ENCODE data around the gene ENAM. TPM values are rescaled to one million over a fixed set of nuclear protein-coding genes. Genes with fewer than 3 reads are reported as not detected.

ENAM gene
- total and polyA plus RNA-seq, 2 experiments from 2014 or later, result not detected

DNA sequence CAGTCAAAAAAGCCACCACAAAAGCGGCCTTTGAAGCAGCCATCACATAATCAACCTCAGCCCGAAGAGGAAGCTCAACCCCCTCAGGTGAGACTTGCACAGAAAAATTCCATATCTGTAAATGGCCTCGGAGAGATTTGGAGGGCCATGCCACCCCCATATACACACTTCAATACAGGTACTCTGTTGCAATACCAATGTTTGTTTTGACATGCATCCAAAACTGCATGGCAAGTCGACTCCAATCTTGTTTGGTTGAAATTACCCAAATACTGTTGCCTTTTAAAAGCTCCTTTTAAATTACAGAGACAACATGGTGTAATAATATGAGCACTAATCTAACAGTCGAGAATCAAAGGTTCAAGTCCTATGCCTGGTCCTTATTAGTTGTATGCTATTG is 5.9 kb downstream of the ENAM start:
- no peak overlapping the region for H3K4me2 ChIP-seq
- DNase-seq (ENCODE audit: low spot score) (no peak), ATAC-seq (no peak)
- Mint-ChIP-seq H3K4me3 (no peak overlapping the region), H3K27me3 (ENCODE audit: insufficient read depth, low read depth, poor library complexity) (peaks cover 3% of the 10 kb centered on the region), H3K36me3 (ENCODE audit: low read depth) (no peaks in the 10 kb centered on the region), H3K4me1 (no peaks in the 10 kb centered on the region), H3K9me3 (no peaks in the 10 kb centered on the region), H3K27ac (no peak overlapping the region)
- TF ChIP-seq, protein P1, sequence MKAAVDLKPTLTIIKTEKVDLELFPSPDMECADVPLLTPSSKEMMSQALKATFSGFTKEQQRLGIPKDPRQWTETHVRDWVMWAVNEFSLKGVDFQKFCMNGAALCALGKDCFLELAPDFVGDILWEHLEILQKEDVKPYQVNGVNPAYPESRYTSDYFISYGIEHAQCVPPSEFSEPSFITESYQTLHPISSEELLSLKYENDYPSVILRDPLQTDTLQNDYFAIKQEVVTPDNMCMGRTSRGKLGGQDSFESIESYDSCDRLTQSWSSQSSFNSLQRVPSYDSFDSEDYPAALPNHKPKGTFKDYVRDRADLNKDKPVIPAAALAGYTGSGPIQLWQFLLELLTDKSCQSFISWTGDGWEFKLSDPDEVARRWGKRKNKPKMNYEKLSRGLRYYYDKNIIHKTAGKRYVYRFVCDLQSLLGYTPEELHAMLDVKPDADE (IDR thresholded peaks at IDR 0.05), result no peak
- TF ChIP-seq NANOG (IDR thresholded peaks at IDR 0.05; ENCODE audit: borderline replicate concordance) (no peak), CREB1 (CRISPR knock-in tag; IDR thresholded peaks at IDR 0.05; ENCODE audit: low read depth) (no peak), EZH2phosphoT487 (IDR thresholded peaks at IDR 0.05; ENCODE audit: unreplicated experiment) (no peak), POLR2AphosphoS5 (IDR thresholded peaks at IDR 0.05; ENCODE audit: low read depth) (no peak), JUNB (IDR thresholded peaks at IDR 0.05; ENCODE audit: unreplicated experiment) (no peak)
- TF ChIP-seq, protein P2, sequence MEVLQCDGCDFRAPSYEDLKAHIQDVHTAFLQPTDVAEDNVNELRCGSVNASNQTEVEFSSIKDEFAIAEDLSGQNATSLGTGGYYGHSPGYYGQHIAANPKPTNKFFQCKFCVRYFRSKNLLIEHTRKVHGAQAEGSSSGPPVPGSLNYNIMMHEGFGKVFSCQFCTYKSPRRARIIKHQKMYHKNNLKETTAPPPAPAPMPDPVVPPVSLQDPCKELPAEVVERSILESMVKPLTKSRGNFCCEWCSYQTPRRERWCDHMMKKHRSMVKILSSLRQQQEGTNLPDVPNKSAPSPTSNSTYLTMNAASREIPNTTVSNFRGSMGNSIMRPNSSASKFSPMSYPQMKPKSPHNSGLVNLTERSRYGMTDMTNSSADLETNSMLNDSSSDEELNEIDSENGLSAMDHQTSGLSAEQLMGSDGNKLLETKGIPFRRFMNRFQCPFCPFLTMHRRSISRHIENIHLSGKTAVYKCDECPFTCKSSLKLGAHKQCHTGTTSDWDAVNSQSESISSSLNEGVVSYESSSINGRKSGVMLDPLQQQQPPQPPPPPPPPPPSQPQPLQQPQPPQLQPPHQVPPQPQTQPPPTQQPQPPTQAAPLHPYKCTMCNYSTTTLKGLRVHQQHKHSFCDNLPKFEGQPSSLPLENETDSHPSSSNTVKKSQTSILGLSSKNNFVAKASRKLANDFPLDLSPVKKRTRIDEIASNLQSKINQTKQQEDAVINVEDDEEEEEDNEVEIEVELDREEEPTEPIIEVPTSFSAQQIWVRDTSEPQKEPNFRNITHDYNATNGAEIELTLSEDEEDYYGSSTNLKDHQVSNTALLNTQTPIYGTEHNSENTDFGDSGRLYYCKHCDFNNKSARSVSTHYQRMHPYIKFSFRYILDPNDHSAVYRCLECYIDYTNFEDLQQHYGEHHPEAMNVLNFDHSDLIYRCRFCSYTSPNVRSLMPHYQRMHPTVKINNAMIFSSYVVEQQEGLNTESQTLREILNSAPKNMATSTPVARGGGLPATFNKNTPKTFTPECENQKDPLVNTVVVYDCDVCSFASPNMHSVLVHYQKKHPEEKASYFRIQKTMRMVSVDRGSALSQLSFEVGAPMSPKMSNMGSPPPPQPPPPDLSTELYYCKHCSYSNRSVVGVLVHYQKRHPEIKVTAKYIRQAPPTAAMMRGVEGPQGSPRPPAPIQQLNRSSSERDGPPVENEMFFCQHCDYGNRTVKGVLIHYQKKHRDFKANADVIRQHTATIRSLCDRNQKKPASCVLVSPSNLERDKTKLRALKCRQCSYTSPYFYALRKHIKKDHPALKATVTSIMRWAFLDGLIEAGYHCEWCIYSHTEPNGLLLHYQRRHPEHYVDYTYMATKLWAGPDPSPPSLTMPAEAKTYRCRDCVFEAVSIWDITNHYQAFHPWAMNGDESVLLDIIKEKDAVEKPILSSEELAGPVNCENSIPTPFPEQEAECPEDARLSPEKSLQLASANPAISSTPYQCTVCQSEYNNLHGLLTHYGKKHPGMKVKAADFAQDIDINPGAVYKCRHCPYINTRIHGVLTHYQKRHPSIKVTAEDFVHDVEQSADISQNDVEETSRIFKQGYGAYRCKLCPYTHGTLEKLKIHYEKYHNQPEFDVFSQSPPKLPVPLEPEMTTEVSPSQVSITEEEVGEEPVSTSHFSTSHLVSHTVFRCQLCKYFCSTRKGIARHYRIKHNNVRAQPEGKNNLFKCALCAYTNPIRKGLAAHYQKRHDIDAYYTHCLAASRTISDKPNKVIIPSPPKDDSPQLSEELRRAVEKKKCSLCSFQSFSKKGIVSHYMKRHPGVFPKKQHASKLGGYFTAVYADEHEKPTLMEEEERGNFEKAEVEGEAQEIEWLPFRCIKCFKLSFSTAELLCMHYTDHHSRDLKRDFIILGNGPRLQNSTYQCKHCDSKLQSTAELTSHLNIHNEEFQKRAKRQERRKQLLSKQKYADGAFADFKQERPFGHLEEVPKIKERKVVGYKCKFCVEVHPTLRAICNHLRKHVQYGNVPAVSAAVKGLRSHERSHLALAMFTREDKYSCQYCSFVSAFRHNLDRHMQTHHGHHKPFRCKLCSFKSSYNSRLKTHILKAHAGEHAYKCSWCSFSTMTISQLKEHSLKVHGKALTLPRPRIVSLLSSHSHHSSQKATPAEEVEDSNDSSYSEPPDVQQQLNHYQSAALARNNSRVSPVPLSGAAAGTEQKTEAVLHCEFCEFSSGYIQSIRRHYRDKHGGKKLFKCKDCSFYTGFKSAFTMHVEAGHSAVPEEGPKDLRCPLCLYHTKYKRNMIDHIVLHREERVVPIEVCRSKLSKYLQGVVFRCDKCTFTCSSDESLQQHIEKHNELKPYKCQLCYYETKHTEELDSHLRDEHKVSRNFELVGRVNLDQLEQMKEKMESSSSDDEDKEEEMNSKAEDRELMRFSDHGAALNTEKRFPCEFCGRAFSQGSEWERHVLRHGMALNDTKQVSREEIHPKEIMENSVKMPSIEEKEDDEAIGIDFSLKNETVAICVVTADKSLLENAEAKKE (CRISPR knock-in tag; IDR thresholded peaks at IDR 0.05), result no peak
- no peaks in the 10 kb centered on the region for H3K9me2 ChIP-seq (ENCODE audit: insufficient read depth)
- H3K27me3 ChIP-seq (ENCODE audit: insufficient read depth), result no peaks in the 10 kb centered on the region
- H3K27ac ChIP-seq (ENCODE audit: low read depth), result no peak overlapping the region
- H3K79me2 ChIP-seq (replicated peaks; ENCODE audit: insufficient read depth), result no peaks in the 10 kb centered on the region
- no peaks in the 10 kb centered on the region for H4K20me1 ChIP-seq (replicated peaks; ENCODE audit: insufficient read depth)
- no peak overlapping the region for H2AFZ ChIP-seq
- H3K4me3 ChIP-seq, result no peak overlapping the region
- no peaks in the 10 kb centered on the region for H3K4me1 ChIP-seq (ENCODE audit: insufficient read depth)
- H3F3A ChIP-seq (replicated peaks; ENCODE audit: low read depth), result no peaks in the 10 kb centered on the region
- no peaks in the 10 kb centered on the region for H3K36me3 ChIP-seq (ENCODE audit: insufficient read depth)
